ENCODE results near the gene CHI3L1. TPM values are rescaled to one million over a fixed set of nuclear protein-coding genes. Genes with fewer than 3 reads are reported as not detected.

The CHI3L1 gene
- total RNA-seq, 6 experiments from 2014 or later, result not detected

DNA sequence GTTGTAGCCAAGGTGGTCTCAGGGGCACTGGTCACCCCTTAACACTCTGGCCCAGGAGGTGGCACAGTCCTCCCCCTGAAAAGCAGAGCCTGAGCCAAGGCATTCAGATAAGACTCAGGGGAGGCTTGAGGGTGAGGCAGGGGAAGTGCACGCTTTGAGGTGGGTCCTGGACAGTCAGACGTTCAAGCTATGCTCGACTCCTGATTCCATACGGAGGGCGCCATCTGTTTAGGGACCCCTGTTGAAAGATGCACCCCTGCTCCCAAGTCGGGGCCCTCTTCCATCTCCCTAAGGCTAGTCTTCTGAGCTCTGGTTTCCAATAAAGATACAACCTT lies 12.9 kb upstream of the CHI3L1 start:
- no peaks in the 10 kb centered on the region for H3K36me3 Mint-ChIP-seq (ENCODE audit: low read depth)
- H3K4me1 Mint-ChIP-seq (ENCODE audit: low read depth), result peaks cover 61% of the 10 kb centered on the region
- no peaks in the 10 kb centered on the region; the same call in 1 of the 2 replicates for H3K9me3 Mint-ChIP-seq
- no peak for DNase-seq
- H3K4me3 Mint-ChIP-seq, result no peak overlapping the region
- peaks cover 8% of the 10 kb centered on the region for H3K27me3 Mint-ChIP-seq (ENCODE audit: insufficient read depth)
- TF ChIP-seq, protein P1, sequence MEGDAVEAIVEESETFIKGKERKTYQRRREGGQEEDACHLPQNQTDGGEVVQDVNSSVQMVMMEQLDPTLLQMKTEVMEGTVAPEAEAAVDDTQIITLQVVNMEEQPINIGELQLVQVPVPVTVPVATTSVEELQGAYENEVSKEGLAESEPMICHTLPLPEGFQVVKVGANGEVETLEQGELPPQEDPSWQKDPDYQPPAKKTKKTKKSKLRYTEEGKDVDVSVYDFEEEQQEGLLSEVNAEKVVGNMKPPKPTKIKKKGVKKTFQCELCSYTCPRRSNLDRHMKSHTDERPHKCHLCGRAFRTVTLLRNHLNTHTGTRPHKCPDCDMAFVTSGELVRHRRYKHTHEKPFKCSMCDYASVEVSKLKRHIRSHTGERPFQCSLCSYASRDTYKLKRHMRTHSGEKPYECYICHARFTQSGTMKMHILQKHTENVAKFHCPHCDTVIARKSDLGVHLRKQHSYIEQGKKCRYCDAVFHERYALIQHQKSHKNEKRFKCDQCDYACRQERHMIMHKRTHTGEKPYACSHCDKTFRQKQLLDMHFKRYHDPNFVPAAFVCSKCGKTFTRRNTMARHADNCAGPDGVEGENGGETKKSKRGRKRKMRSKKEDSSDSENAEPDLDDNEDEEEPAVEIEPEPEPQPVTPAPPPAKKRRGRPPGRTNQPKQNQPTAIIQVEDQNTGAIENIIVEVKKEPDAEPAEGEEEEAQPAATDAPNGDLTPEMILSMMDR (IDR thresholded peaks at IDR 0.05), result no peak
- H3K27ac Mint-ChIP-seq, result peak overlapping the region; percentile 81

DNA sequence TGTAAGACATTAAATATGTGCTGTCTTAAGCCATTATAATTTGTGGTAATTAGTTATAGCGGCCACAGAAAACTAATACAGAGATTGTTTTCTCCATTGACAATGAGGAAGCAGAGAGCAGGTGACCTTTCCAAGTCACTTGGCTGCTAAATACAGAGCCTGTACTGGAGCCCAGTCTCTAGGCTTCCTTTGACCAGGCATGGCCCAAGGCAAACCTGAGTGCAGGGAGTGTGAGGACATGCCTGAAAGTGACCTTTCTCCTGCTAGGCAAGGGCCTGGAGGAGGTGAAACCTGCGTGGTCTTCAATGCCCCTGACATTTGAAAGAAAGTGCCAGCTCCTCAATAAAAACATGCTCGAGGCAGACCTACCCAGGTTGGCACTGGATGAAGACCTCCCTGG lies 12.5 kb upstream of the CHI3L1 start:
- H3K9me3 Mint-ChIP-seq, result no peaks in the 10 kb centered on the region; the same call in 1 of the 2 replicates
- peaks cover 61% of the 10 kb centered on the region for H3K4me1 Mint-ChIP-seq (ENCODE audit: low read depth)
- peaks cover 8% of the 10 kb centered on the region for H3K27me3 Mint-ChIP-seq (ENCODE audit: insufficient read depth)
- no peak overlapping the region for H3K27ac Mint-ChIP-seq
- TF ChIP-seq, protein P1 (IDR thresholded peaks at IDR 0.05), result no peak
- H3K36me3 Mint-ChIP-seq (ENCODE audit: low read depth), result no peaks in the 10 kb centered on the region
- H3K4me3 Mint-ChIP-seq, result no peak overlapping the region
- no peak for DNase-seq

DNA sequence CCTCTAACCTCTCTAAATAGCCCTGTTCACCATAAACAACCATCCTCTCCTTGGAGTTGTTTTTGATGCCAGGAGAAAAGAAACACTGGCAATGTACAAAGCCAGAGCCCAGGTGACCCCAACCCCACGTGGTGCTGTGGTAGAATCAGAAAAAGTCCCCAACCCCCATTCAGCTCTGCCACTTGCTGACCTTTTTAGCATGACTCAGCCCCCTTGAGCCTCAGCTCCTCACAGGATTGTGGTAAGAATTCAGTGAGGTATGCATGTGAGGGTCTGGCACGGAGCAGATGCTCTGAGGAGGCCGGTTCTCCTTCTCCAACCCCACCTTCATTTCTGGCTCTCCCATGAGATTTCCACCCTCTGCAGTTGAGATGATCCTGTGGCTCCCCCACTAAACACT lies 11.1 kb upstream of the CHI3L1 start:
- H3K9me3 Mint-ChIP-seq, result no peaks in the 10 kb centered on the region; the same call in 1 of the 2 replicates
- peak overlapping the region; percentile 24; the same call in 1 of the 2 replicates for H3K4me3 Mint-ChIP-seq
- DNase-seq, result peak; percentile 71
- H3K27me3 Mint-ChIP-seq (ENCODE audit: insufficient read depth), result peaks cover 4% of the 10 kb centered on the region; the same call in 1 of the 2 replicates
- peaks cover 55% of the 10 kb centered on the region for H3K4me1 Mint-ChIP-seq (ENCODE audit: low read depth)
- H3K36me3 Mint-ChIP-seq (ENCODE audit: low read depth), result no peaks in the 10 kb centered on the region
- TF ChIP-seq, protein P1 (IDR thresholded peaks at IDR 0.05), result no peak
- H3K27ac Mint-ChIP-seq, result peak overlapping the region; percentile 61; the same call in 1 of the 2 replicates

DNA sequence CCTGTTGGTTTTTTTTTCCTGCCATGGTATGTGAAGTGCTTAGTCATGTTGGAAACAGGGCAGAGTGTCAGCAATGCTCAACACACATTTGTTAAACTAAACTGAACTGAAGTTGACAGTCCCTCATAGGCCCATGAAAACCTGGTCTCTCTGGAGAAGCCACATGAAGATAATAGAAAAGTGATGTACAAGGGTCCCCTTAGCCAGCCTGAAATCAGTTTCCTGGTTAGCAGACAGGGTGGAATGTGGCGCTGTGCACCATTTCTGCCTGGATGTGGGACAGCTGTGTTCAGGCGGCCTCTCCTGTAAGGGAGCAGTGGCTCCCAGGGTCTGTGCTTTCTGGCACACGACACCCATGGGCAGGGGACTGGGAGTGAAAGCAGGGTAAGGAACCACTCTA lies 9.9 kb upstream of the CHI3L1 start:
- Mint-ChIP-seq H3K27ac (peak overlapping the region; percentile 53; the same call in 1 of the 2 replicates), H3K4me1 (ENCODE audit: low read depth) (peaks cover 49% of the 10 kb centered on the region), H3K27me3 (ENCODE audit: insufficient read depth) (peaks cover 4% of the 10 kb centered on the region; the same call in 1 of the 2 replicates), H3K4me3 (no peak overlapping the region), H3K36me3 (ENCODE audit: low read depth) (no peaks in the 10 kb centered on the region), H3K9me3 (no peaks in the 10 kb centered on the region; the same call in 1 of the 2 replicates)
- TF ChIP-seq, protein P1 (IDR thresholded peaks at IDR 0.05), result peak; percentile 40
- no peak for DNase-seq

DNA sequence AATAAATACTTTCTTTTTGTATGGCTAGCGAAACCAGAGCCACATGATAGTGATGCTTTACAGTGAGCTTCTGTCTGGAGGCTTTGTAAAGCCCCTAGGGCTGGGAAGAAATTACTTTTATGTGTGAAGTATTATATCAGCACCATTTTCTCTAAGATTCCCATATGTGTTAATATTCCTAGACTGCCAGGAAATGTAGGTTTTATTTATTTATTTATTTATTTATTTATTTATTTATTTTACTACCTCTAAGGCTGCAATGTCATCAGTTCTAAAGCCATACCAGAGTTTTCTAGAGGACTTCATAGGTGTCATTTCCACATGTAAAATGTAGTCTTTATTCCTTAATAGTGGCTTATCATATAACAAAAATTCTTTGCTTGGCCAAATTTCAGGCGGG lies 4.4 kb upstream of the CHI3L1 start:
- DNase-seq, result no peak
- TF ChIP-seq, protein P1 (IDR thresholded peaks at IDR 0.05), result no peak
- peaks cover 7% of the 10 kb centered on the region for H3K27me3 Mint-ChIP-seq (ENCODE audit: insufficient read depth)
- H3K9me3 Mint-ChIP-seq, result no peaks in the 10 kb centered on the region
- H3K4me1 Mint-ChIP-seq (ENCODE audit: low read depth), result peaks cover 7% of the 10 kb centered on the region
- H3K36me3 Mint-ChIP-seq (ENCODE audit: low read depth), result no peaks in the 10 kb centered on the region
- no peak overlapping the region for H3K4me3 Mint-ChIP-seq
- no peak overlapping the region for H3K27ac Mint-ChIP-seq

DNA sequence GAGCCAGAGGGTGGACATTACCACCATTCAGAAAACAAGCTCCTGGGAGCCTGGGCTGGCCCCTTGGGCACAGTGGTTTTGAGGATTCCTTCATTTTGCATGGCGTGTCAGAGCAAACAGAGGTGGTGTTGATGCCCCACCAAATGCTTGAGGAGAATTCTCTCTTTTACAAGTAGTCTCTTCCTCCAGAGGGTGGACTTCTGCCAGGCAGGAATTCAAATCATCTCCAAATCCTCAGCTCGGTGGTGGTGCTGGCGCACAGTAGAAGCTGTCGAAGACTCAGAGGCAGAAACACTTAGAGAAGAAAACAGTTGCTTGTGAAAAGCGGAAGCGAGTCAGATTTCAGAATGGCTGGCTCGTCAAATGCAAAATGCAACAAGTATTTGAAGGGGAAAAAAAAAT lies 3.4 kb upstream of the CHI3L1 start:
- H3K27ac Mint-ChIP-seq, result no peak overlapping the region
- no peaks in the 10 kb centered on the region for H3K36me3 Mint-ChIP-seq (ENCODE audit: low read depth)
- H3K4me1 Mint-ChIP-seq (ENCODE audit: low read depth), result no peaks in the 10 kb centered on the region
- peaks cover 7% of the 10 kb centered on the region for H3K27me3 Mint-ChIP-seq (ENCODE audit: insufficient read depth)
- H3K4me3 Mint-ChIP-seq, result no peak overlapping the region
- DNase-seq, result no peak
- TF ChIP-seq, protein P1 (IDR thresholded peaks at IDR 0.05), result no peak
- no peaks in the 10 kb centered on the region for H3K9me3 Mint-ChIP-seq
